ENCODE data around the gene ARMC5. TPM values are rescaled to one million over a fixed set of nuclear protein-coding genes. Genes with fewer than 3 reads are reported as not detected.

Gene ARMC5
- total and polyA plus RNA-seq, 9 donors = 2.2 to 16.1 (median 11.0) TPM

- WGBS, 3 donors = 75 to 78% (median 75%) methylated on average over 68 of the region's 68 CpGs
- Histone ChIP-seq H3K9me3 (no peaks in the 10 kb centered on the region), H3K4me1 (ENCODE audit: insufficient read depth) (peaks cover under 1% of the 10 kb centered on the region), H3K27ac (no peak overlapping the region), H3K4me3 (no peak overlapping the region), H3K36me3 (no peaks in the 10 kb centered on the region), H3K27me3 (no peaks in the 10 kb centered on the region)
- intact Hi-C loops (cut with DNase I) = no loop called here
- TF ChIP-seq EP300 (IDR thresholded peaks at IDR 0.05) (no peak), CTCF (IDR thresholded peaks at IDR 0.05) (no peak)
- peak in 1 of 5 donors; percentile 32 for DNase-seq
These were observed 17.3 kb downstream of the ARMC5 start for GRCh38 chr16:31476303-31477219.

DNA sequence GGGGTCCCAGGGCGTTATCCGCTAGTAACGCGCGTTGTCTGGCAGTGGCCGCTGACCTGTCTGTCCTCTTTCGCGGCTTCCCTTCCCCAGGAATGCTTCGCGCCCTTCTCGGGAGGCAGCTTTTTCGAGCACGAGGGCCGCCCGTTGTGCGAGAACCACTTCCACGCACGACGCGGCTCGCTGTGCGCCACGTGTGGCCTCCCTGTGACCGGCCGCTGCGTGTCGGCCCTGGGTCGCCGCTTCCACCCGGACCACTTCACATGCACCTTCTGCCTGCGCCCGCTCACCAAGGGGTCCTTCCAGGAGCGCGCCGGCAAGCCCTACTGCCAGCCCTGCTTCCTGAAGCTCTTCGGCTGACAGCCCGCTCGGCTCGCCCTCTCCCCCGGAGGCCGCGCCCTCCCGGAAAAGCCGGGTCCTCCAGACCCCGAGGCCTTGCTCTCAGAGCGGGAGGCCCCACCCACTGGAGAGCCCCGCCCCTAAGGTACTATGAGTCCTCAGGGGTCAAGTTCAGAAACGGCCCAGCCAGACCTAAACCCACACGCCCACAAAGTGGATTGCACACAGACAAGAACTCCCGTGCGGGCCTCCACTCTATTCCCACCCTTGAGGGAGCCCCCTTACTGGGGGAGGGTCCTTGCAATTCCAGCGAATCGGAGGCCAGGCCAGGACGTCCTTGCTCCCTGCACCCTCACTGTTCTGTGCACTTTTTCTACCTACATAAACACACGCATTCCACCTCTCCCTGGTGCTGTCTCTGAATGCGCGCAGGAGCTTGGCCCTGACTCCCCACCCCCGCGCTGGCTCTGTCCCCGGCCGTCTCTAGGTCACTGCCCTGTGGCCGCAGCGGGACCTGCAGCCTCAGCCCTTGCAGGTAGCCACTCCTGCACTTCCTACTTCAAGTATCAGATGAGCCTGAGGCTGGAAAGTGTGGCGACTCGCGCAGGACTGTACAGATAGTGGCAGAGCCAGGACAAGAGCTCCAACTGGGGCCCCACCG, 18.2 kb downstream of the ARMC5 start:
- H3K4me1 ChIP-seq (ENCODE audit: insufficient read depth) = no peaks in the 10 kb centered on the region
- H3K27ac ChIP-seq = no peak overlapping the region
- H3K4me3 ChIP-seq = no peak overlapping the region

GRCh38 chr16:31478956-31479355, 19.7 kb downstream of the ARMC5 start:
- no peak for TF ChIP-seq EP300 (IDR thresholded peaks at IDR 0.05)
- intact Hi-C loops (cut with DNase I) = no loop called here
- Histone ChIP-seq H3K27ac (no peak overlapping the region), H3K4me1 (ENCODE audit: insufficient read depth) (no peaks in the 10 kb centered on the region), H3K9me3 (no peaks in the 10 kb centered on the region), H3K27me3 (no peaks in the 10 kb centered on the region), H3K36me3 (no peaks in the 10 kb centered on the region), H3K4me3 (no peak overlapping the region)
- no peak for DNase-seq
- WGBS, 3 donors = 79 to 84% (median 83%) methylated on average over 3 of the region's 3 CpGs

More for the DNA sequence above, 18.2 kb downstream of the ARMC5 start:
- Histone ChIP-seq H3K9me3 (no peaks in the 10 kb centered on the region), H3K27me3 (no peaks in the 10 kb centered on the region), H3K36me3 (no peaks in the 10 kb centered on the region)
- WGBS, 3 donors = 76 to 80% (median 78%) methylated on average over 66 to 67 of the region's 67 CpGs
- intact Hi-C loops (cut with DNase I) = no loop called here
- no peak for TF ChIP-seq CTCF (IDR thresholded peaks at IDR 0.05)
- no peak for TF ChIP-seq POLR2A (IDR thresholded peaks at IDR 0.05)
- TF ChIP-seq EP300 (IDR thresholded peaks at IDR 0.05) = no peak
- DNase-seq = no peak

DNA sequence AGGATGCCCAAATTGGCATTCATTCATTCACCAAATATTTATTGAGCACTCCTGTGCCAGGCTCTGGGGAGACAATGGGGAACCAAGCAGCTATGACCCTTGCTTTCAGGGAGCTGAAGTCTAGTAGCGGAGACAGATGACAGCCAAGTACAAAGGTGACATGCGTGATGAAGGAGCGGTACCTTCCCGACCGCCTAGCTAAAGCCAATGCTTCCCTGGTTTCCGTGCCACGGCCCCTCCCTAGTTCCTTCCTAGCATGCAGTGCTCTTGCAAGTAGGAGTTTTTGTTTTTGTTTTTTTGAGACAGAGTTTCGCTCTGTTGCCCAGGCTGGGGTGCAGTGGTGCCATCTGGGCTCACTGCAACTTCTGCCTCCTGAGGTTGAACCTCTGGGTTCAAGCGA, 20.4 kb downstream of the ARMC5 start:
- Histone ChIP-seq H3K9me3 (no peaks in the 10 kb centered on the region), H3K4me3 (no peak overlapping the region), H3K36me3 (no peaks in the 10 kb centered on the region), H3K27me3 (no peaks in the 10 kb centered on the region), H3K4me1 (ENCODE audit: insufficient read depth) (no peaks in the 10 kb centered on the region), H3K27ac (no peak overlapping the region)
- no peak for DNase-seq
- intact Hi-C loops (cut with DNase I) = no loop called here
- TF ChIP-seq EP300 (IDR thresholded peaks at IDR 0.05) = no peak
- TF ChIP-seq POLR2A (IDR thresholded peaks at IDR 0.05) = no peak
- TF ChIP-seq CTCF (IDR thresholded peaks at IDR 0.05) = no peak
- 65 to 80% (median 66%) methylated on average over 9 of the region's 9 CpGs for WGBS, 3 donors
